ENCODE data around the gene HIRA.

GRCh38 chr22:19453718-19454117 lies 22.2 kb upstream of the HIRA start:
- TF ChIP-seq, protein P1, sequence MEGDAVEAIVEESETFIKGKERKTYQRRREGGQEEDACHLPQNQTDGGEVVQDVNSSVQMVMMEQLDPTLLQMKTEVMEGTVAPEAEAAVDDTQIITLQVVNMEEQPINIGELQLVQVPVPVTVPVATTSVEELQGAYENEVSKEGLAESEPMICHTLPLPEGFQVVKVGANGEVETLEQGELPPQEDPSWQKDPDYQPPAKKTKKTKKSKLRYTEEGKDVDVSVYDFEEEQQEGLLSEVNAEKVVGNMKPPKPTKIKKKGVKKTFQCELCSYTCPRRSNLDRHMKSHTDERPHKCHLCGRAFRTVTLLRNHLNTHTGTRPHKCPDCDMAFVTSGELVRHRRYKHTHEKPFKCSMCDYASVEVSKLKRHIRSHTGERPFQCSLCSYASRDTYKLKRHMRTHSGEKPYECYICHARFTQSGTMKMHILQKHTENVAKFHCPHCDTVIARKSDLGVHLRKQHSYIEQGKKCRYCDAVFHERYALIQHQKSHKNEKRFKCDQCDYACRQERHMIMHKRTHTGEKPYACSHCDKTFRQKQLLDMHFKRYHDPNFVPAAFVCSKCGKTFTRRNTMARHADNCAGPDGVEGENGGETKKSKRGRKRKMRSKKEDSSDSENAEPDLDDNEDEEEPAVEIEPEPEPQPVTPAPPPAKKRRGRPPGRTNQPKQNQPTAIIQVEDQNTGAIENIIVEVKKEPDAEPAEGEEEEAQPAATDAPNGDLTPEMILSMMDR (conservative IDR thresholded peaks at IDR 0.05; ENCODE audit: low read depth in 2 of 2), result no peak
- TF ChIP-seq EZH2 (IDR thresholded peaks at IDR 0.05; ENCODE audit: low read depth, unreplicated experiment), result no peak
- no peak for TF ChIP-seq POLR2AphosphoS5 (IDR thresholded peaks at IDR 0.05; ENCODE audit: low read depth)
- TF ChIP-seq EZH2phosphoT487 (IDR thresholded peaks at IDR 0.05; ENCODE audit: unreplicated experiment), result no peak
- no peak for TF ChIP-seq ETS1 (IDR thresholded peaks at IDR 0.05)
